BLaER1 treated with 17β-estradiol and CSF1 and Interleukin-3, amounts not matched to agents 10 nM and 100 nM (cell line): Measurements from ENCODE around the gene GNG4.

Source experiments
- H3K27ac ChIP-seq, 11 experiments: shearing (Covaris generic); formaldehyde crosslinking; 2 replicates each; pipeline ENCODE4 v1.8.1; 2022
- H3K27me3 ChIP-seq, 11 experiments: shearing (Covaris generic); formaldehyde crosslinking; 2 replicates each; pipeline ENCODE4 v1.8.1; 2022
- H3K36me3 ChIP-seq, 11 experiments: shearing (Covaris generic); formaldehyde crosslinking; 2 replicates each; pipeline ENCODE4 v1.8.1; 2022
- H3K4me1 ChIP-seq, 10 experiments: shearing (Covaris generic); formaldehyde crosslinking; 2 replicates each; pipeline ENCODE4 v1.8.1; 2022
- H3K4me2 ChIP-seq, 11 experiments: shearing (Covaris generic); formaldehyde crosslinking; 2 replicates each; pipeline ENCODE4 v1.8.1; 2022
- H3K4me3 ChIP-seq, 10 experiments: shearing (Covaris generic); formaldehyde crosslinking; 2 replicates each; pipeline ENCODE4 v1.8.1; 2022
- H3K9ac ChIP-seq, 11 experiments: shearing (Covaris generic); formaldehyde crosslinking; 2 replicates each; pipeline ENCODE4 v1.8.1; 2022
- H3K9me3 ChIP-seq, 11 experiments: shearing (Covaris generic); formaldehyde crosslinking; replicated peaks in 1 of 11; 2 replicates each; pipeline ENCODE4 v1.8.1; 2022
- H4K20me1 ChIP-seq, 11 experiments: shearing (Covaris generic); formaldehyde crosslinking; 2 replicates each; pipeline ENCODE4 v1.8.1; 2022
- Cebpa-rat ChIP-seq, 11 experiments: shearing (Covaris generic); IDR thresholded peaks; 2 replicates each; pipeline ENCODE4 v1.8.1; 2022

GNG4 gene

DNA sequence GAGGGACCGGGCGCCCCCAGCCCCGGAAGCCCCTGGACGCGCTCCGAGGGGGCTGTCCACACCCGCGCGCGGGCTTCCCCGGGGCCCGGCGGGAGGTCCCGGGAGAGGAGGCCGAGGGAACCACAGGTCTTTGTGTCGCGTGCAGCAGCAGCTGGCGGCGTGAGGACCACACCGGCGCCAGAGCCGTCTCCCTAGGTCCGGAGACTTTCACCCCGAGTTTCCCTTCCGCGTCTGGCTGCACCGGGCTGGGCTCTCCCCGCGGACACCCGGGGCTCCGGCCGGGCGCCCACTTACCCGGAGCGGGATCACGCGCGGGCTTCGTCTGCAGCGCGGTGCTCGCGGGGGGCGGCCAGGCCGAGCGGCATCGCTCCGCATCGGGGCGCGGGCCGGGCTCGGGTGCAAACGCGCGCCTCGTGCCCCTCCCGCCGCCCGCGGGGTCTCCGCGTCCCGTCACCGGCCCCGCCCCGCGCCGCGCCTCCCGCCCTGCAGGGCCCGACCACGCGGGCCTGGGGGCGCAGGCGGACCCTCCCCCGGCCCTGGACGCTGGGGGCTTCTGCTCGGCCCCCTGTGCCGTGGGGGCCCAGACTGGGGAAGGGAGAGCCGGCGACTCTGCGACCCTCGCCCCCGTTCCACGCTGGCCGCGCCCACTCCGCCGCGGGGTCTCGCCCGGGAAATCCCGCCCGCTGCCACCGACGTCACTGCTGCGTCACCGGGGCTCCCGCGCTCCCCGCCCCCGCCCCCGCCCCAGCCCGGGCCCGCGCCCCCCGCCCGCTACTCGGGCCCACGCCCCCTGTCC lies at the start of gene GNG4:
GNG4 (minus strand) TSS at position 417 of the 796 bp plus-strand sequence. CDS start 65,946 bp downstream, outside the sequence.
- TF ChIP-seq Cebpa-rat (IDR thresholded peaks at IDR 0.05): no peak
- H3K36me3 ChIP-seq: no peaks in the 10 kb centered on the region
- H3K4me1 ChIP-seq: peaks cover 9 to 23% (median 16%) of the 10 kb centered on the region in 10 experiments; a peak in 19 of 20 replicates
- no peak within 1 kb of the TSS for H3K27ac ChIP-seq
- H3K4me3 ChIP-seq: peak within 1 kb of the TSS; percentile 51 to 72 (median 62)
- H3K4me2 ChIP-seq: peak within 1 kb of the TSS; percentile 93 to 99 (median 98)
- H3K9me3 ChIP-seq: peaks cover 13 to 30% (median 24%) of the 10 kb centered on the region in 11 experiments; a peak in 21 of 22 replicates
- peaks cover 0 to 37% (median 10%) of the 10 kb centered on the region in 11 experiments; a peak in 11 of 22 replicates for H4K20me1 ChIP-seq
- H3K27me3 ChIP-seq: peaks cover 71 to 93% (median 82%) of the 10 kb centered on the region in 11 experiments
- H3K9ac ChIP-seq: peak within 1 kb of the TSS in 8 of 11 experiments; percentile 13 to 62 (median 28); a peak in 8 of 22 replicates

DNA sequence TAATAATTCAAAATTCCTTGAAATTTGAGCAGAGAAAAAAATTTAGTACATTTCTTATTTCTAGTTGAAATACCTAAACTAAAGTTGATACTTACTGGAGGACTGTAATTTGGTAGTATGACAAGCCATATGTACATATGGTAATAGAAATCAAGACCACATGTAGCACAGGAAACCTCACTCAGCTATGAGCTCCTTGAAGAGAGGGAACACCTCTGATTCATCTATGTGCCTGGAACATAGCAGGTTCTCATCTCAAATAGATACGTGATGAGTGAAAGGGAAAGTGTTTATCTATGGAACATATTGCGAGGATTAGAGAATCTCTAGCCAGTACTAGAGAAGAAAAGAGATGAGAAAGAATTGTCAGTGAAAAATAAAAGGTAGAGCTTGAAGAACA lies 47.9 kb upstream of the GNG4 start:
- peaks cover 5 to 100% (median 97%) of the 10 kb centered on the region in 11 experiments; a peak in 21 of 22 replicates for H3K36me3 ChIP-seq
- TF ChIP-seq Cebpa-rat (IDR thresholded peaks at IDR 0.05): no peak
- no peak overlapping the region for H3K27ac ChIP-seq
- H3K4me3 ChIP-seq: no peak overlapping the region
- H3K4me2 ChIP-seq: no peak overlapping the region
- H3K4me1 ChIP-seq: no peaks in the 10 kb centered on the region
- no peak overlapping the region for H3K9ac ChIP-seq
- H4K20me1 ChIP-seq: peaks cover 0 to 12% (median 0%) of the 10 kb centered on the region in 11 experiments; a peak in 3 of 22 replicates
- peaks cover 0 to 8% (median 0%) of the 10 kb centered on the region in 11 experiments; a peak in 5 of 22 replicates for H3K9me3 ChIP-seq
- H3K27me3 ChIP-seq: no peaks in the 10 kb centered on the region

DNA sequence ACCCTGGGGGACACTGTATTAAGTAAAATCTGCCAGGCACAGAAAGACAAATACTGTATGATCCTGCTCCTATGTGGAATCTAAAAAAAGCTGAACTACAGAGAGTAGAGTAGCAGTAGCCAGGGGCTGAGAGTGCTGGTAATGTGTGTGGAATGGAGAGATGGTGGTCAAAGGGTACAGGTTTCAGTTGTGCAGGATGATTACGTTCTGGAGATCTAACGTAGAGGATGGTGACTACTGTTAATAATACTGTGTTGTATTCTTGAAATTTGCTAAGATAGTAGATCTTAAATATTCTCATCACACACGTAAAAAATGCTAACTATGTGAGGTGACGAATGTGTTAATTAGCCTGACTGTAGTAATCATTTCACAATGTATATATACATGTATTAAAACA lies 39.8 kb upstream of the GNG4 start:
- Histone ChIP-seq H3K27me3 (no peaks in the 10 kb centered on the region), H3K9ac (no peak overlapping the region), H4K20me1 (no peaks in the 10 kb centered on the region; a peak in 2 of 22 replicates), H3K27ac (no peak overlapping the region), H3K4me1 (no peaks in the 10 kb centered on the region), H3K36me3 (peaks cover 7 to 100% (median 95%) of the 10 kb centered on the region in 11 experiments; a peak in 21 of 22 replicates), H3K4me3 (no peak overlapping the region), H3K4me2 (no peak overlapping the region), H3K9me3 (no peaks in the 10 kb centered on the region; a peak in 1 of 22 replicates)
- TF ChIP-seq Cebpa-rat (IDR thresholded peaks at IDR 0.05): no peak

DNA sequence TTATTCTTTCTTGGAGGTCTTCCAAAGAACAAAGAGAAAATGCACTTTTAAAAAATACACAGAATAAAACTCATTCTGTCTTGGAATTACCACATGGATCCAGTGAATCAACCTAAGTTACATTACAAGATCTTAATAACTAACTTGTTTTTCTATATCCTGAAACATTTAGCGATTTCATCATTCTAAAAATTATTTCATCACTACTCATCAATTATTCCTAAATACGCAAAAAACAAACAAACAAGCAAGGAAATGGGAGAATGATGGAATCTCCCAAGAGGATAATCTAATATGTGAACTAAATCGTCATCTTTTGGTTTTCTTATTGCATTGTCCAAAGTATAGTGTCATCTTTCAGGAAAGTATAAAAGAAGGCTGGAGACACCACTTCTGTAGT lies 38.5 kb upstream of the GNG4 start:
- no peak for TF ChIP-seq Cebpa-rat (IDR thresholded peaks at IDR 0.05)
- Histone ChIP-seq H3K9me3 (no peaks in the 10 kb centered on the region; a peak in 1 of 22 replicates), H3K4me3 (no peak overlapping the region), H3K36me3 (peaks cover 7 to 100% (median 95%) of the 10 kb centered on the region in 11 experiments; a peak in 20 of 22 replicates), H3K4me2 (no peak overlapping the region), H3K27me3 (no peaks in the 10 kb centered on the region), H3K4me1 (no peaks in the 10 kb centered on the region), H3K9ac (no peak overlapping the region), H4K20me1 (no peaks in the 10 kb centered on the region; a peak in 2 of 22 replicates), H3K27ac (no peak overlapping the region)

DNA sequence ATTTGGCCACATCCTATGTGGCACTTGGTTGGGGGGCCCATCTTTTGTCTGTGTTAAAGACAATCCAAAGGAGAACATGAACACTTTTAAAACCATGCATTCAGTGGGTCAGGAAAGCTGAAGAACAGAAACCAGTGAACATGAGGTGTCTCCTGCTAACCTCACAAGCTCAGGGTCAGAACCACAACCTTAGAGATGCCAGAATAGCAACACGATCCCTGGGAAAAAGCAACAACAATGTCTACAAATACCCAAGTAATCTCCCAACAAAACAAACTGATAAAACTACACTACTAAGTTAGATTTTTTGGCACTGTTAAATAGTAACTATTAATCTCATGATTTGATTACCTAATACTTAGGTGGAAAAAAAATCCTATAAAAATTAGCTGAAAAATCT lies 34.1 kb upstream of the GNG4 start:
- H3K4me3 ChIP-seq: no peak overlapping the region
- no peak overlapping the region for H3K9ac ChIP-seq
- H3K36me3 ChIP-seq: peaks cover 0 to 99% (median 80%) of the 10 kb centered on the region in 11 experiments; a peak in 18 of 22 replicates
- TF ChIP-seq Cebpa-rat (IDR thresholded peaks at IDR 0.05): no peak
- no peak overlapping the region for H3K4me2 ChIP-seq
- no peaks in the 10 kb centered on the region for H3K4me1 ChIP-seq
- H4K20me1 ChIP-seq: no peaks in the 10 kb centered on the region; a peak in 1 of 22 replicates
- no peaks in the 10 kb centered on the region for H3K27me3 ChIP-seq
- H3K9me3 ChIP-seq: no peaks in the 10 kb centered on the region
- no peak overlapping the region for H3K27ac ChIP-seq

DNA sequence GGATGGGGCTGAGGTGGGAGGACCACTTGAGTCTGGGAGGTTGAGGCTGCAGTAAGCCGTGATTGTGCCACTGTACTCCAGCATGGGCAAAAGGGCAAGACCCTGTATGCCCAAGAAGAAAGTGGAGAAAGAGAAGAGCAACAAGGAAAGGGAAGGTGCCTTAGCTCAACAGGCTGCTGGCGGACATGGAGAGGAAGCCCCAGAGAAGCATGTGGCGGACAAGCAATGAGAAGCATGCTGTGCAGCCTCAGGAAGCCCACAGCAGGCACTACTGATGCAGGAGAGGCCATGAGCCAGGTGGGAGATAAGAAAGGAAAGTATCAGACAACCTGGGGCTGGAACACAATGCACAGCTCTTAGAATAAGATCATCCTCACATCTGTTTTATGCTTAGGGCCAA lies 32.6 kb upstream of the GNG4 start:
- Histone ChIP-seq H3K9me3 (peaks cover 0 to 8% (median 0%) of the 10 kb centered on the region in 11 experiments; a peak in 7 of 22 replicates), H3K4me1 (no peaks in the 10 kb centered on the region), H3K36me3 (peaks cover 0 to 97% (median 75%) of the 10 kb centered on the region in 11 experiments; a peak in 18 of 22 replicates), H3K9ac (no peak overlapping the region), H3K27me3 (no peaks in the 10 kb centered on the region), H3K4me3 (no peak overlapping the region), H3K4me2 (no peak overlapping the region), H4K20me1 (no peaks in the 10 kb centered on the region; a peak in 1 of 22 replicates), H3K27ac (no peak overlapping the region)
- no peak for TF ChIP-seq Cebpa-rat (IDR thresholded peaks at IDR 0.05)

DNA sequence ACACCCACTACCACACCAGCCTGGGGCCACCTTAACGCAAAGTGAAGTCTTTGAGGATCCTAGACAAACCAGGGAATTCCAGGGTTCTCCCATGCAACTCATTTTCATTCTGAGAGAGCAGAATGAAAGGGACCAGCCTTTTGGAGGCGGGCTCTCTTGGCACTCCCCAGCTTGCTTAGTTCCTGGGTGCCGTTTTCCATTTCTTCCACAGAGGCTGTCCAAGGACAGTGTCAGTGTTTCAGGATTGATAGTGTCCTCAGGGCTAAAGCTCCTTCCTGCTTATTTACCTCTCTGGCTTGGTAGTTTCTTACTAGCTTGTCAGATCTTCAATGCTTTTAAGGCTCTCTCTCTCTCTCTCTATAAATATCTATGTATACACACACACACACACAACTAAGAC lies 30.1 kb upstream of the GNG4 start:
- Histone ChIP-seq H4K20me1 (no peaks in the 10 kb centered on the region), H3K9ac (no peak overlapping the region), H3K4me3 (no peak overlapping the region), H3K27ac (no peak overlapping the region), H3K9me3 (peaks cover 23 to 34% (median 25%) of the 10 kb centered on the region in 11 experiments), H3K27me3 (no peaks in the 10 kb centered on the region), H3K4me2 (no peak overlapping the region), H3K4me1 (no peaks in the 10 kb centered on the region), H3K36me3 (peaks cover 23 to 97% (median 78%) of the 10 kb centered on the region in 11 experiments)
- TF ChIP-seq Cebpa-rat (IDR thresholded peaks at IDR 0.05): no peak

DNA sequence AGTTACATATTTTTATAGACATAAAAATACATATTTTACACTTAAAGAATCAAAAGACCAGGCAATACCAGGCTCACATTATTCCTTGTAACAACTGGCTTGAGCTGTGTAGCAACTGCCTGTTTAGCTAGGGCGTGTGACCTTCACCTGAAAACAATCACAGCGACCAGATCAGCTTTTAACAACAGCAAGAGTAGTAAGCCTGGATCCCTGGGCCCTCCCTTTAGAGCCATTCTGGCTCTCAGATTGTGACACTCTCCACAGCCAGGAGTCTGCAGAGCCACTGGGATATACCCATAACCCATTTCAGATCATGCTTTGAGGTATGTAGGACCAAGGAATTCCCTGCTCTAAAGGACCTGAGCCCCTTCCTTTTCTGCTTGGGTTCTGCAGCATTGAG lies 29.4 kb upstream of the GNG4 start:
- Histone ChIP-seq H3K4me3 (no peak overlapping the region), H3K9ac (no peak overlapping the region), H3K36me3 (peaks cover 28 to 97% (median 78%) of the 10 kb centered on the region in 11 experiments), H3K4me1 (no peaks in the 10 kb centered on the region), H4K20me1 (no peaks in the 10 kb centered on the region), H3K27ac (no peak overlapping the region), H3K27me3 (no peaks in the 10 kb centered on the region), H3K9me3 (peaks cover 29 to 40% (median 31%) of the 10 kb centered on the region in 11 experiments), H3K4me2 (no peak overlapping the region)
- no peak for TF ChIP-seq Cebpa-rat (IDR thresholded peaks at IDR 0.05)

DNA sequence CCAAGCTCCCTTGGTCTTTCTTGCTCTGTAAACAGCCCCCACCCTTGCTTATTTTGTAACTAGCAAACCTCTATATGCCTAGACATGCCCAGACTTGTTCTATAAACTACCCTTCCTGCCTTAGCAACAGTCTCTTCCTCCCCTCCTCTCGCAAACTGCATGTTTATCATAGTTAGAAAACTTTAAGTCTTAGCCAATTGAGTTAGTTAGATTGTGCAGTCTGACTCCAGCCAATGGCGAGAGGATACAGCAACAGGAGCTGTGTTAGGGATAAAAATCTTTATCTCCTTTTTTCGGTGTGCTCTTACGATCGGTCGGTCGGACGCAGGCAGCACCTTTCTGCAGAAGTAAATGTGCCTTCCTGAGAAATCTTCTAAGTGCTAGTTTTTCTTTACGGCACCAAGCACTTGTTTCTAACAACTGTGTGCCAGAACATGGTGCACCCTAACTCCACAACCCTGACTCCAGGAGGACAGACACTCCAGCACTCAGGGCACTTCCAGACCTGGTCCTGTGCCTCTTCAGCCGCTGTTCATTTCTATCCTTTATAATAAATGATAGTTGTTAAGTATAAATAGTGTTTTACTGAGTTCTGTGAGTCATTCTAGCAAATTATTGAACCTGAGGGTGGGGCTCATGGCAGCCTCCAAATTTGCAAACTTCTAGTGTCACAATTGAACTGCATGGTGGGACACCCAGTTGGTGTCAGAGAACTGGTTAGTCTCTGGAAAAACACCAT lies 25.7 kb upstream of the GNG4 start:
- H3K27ac ChIP-seq: peak overlapping the region in 3 of 11 experiments; percentile 10 to 37 (median 21); a peak in 2 of 22 replicates
- H3K9ac ChIP-seq: no peak overlapping the region

More for the DNA sequence above, 25.7 kb upstream of the GNG4 start:
- Histone ChIP-seq H3K4me2 (no peak overlapping the region), H3K4me1 (no peaks in the 10 kb centered on the region), H3K27me3 (no peaks in the 10 kb centered on the region), H3K9me3 (peaks cover 65 to 77% (median 68%) of the 10 kb centered on the region in 11 experiments), H3K36me3 (peaks cover 39 to 97% (median 81%) of the 10 kb centered on the region in 11 experiments), H4K20me1 (no peaks in the 10 kb centered on the region), H3K4me3 (peak overlapping the region in 1 of 10 experiments; percentile 27; a peak in 4 of 20 replicates)
- no peak for TF ChIP-seq Cebpa-rat (IDR thresholded peaks at IDR 0.05)
